HG02852 (cell line): Measurements from ENCODE around the gene TIPRL.

ENCODE experiments used
- ATAC-seq: cut with Tn5 transposase; IDR thresholded peaks from one replicate; pipeline ENCODE4 v1.9.1; 2021; ENCODE audit warnings: mild to moderate bottlenecking, moderate library complexity; ENCODE audit not compliant: unreplicated experiment

TIPRL gene

GRCh38 chr1:168246506-168246905 is 67.7 kb downstream of the TIPRL start:
- ATAC-seq: no peak
